ENCODE measurements around the gene CNIH3.

DNA sequence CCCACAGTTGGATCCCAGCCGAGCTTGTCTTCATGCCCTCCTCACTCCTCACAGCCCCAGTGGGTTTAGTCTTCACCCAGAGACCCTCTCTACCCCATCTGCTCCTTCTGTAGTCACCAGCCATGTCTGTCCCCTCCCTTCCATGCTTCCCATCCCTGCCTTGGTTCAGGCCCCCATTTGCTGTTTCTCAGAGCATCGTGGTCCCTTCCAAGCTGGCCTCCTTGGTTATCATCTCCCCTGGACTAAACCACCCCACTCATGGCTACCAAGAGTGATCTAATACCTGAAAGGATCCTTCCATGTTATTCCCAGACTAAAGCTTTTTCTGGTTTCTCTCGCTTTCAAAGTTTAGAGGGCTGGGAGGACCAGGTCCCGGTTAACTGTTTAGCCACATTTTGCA lies 8.3 kb downstream of the CNIH3 start:
- TF ChIP-seq SIX5 (IDR thresholded peaks at IDR 0.05; ENCODE audit: low read depth, low read length, severe bottlenecking) (no peak), NFXL1 (IDR thresholded peaks at IDR 0.05; ENCODE audit: borderline replicate concordance) (no peak), POLR2AphosphoS5 (IDR thresholded peaks at IDR 0.05; ENCODE audit: low read length) (no peak), ZZZ3 (IDR thresholded peaks at IDR 0.05; ENCODE audit: control insufficient read depth, insufficient read length, low read depth) (no peak), POU2F2 (IDR thresholded peaks at IDR 0.05; ENCODE audit: borderline replicate concordance, low read depth, low read length) (no peak), CHD1 (IDR thresholded peaks at IDR 0.05; ENCODE audit: low read depth, low read length) (no peak), POLR2A (IDR thresholded peaks at IDR 0.05; ENCODE audit: low read depth, low read length) (no peak), MTA3 (IDR thresholded peaks at IDR 0.05; ENCODE audit: borderline replicate concordance, low read length) (no peak)
- TF ChIP-seq, protein P1, sequence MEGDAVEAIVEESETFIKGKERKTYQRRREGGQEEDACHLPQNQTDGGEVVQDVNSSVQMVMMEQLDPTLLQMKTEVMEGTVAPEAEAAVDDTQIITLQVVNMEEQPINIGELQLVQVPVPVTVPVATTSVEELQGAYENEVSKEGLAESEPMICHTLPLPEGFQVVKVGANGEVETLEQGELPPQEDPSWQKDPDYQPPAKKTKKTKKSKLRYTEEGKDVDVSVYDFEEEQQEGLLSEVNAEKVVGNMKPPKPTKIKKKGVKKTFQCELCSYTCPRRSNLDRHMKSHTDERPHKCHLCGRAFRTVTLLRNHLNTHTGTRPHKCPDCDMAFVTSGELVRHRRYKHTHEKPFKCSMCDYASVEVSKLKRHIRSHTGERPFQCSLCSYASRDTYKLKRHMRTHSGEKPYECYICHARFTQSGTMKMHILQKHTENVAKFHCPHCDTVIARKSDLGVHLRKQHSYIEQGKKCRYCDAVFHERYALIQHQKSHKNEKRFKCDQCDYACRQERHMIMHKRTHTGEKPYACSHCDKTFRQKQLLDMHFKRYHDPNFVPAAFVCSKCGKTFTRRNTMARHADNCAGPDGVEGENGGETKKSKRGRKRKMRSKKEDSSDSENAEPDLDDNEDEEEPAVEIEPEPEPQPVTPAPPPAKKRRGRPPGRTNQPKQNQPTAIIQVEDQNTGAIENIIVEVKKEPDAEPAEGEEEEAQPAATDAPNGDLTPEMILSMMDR (IDR thresholded peaks at IDR 0.05 in 2 of 3, conservative IDR thresholded peaks at IDR 0.05 in 1 of 3; ENCODE audit: control insufficient read depth in 2 of 3, extremely low read depth in 1 of 3, insufficient read depth in 1 of 3, low read depth in 3 of 3, low read length in 3 of 3), result no peak
- TF ChIP-seq, protein P2, sequence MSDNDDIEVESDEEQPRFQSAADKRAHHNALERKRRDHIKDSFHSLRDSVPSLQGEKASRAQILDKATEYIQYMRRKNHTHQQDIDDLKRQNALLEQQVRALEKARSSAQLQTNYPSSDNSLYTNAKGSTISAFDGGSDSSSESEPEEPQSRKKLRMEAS (IDR thresholded peaks at IDR 0.05; ENCODE audit: low read depth, low read length), result no peak

Measured in GM12878 (cell line).